ENCODE data around the gene TMEM208. TPM values are rescaled to one million over a fixed set of nuclear protein-coding genes. Genes with fewer than 3 reads are reported as not detected.

TMEM208 gene
- total RNA-seq, 2 experiments from 2014 or later, result 39.6 to 39.7 TPM

DNA sequence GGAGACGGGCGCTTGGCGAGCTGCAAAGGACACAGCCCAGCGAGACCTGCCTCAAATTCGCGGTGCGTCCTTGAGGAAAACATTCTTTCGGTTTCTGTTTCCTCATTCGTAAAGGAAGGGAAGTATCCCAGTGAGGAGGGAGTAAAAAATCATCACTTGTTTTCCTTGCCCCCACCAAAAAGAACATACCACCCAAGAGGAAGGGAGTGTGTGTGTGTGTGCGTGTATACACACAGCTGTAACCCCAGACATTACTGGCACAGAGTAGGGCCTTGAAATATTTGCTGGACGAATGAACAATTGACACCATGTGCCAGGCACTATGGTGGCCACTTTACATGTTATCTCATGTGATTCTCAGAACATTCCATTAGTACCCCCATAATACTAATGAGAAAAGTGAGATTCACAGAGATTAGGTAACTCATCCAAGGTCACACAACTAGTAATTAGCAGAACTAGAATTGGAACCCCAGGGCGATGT, 41.2 kb upstream of the TMEM208 start:
- ChIA-PET POLR2A (interaction anchor here (1.0 to 6.6 kb wide), 7 partner anchors 13 to 174 kb away, joined by 3 to 59 read pairs (median 6); partner anchors contain the start of genes B3GNT9, FBXL8, NOL3 and TRADD), CTCF (interaction anchor here (0.7 to 4.2 kb wide), 19 partner anchors 11 to 242 kb away, joined by 3 to 56 read pairs (median 6); partner anchors contain the start of genes B3GNT9, FBXL8, FHOD1 and TMEM208)
- peaks cover 16% of the 10 kb centered on the region for H3K4me1 Mint-ChIP-seq
- H3K27ac Mint-ChIP-seq, result no peak overlapping the region
- no peak for DNase-seq
- H3K9me3 Mint-ChIP-seq, result no peaks in the 10 kb centered on the region
- H3K36me3 Mint-ChIP-seq (ENCODE audit: low read depth), result no peaks in the 10 kb centered on the region
- peaks cover 8% of the 10 kb centered on the region for H3K27me3 Mint-ChIP-seq
- peak overlapping the region; percentile 78 for H3K4me3 Mint-ChIP-seq

- Mint-ChIP-seq H3K4me1 (peaks cover 21% of the 10 kb centered on the region), H3K27me3 (peaks cover 8% of the 10 kb centered on the region), H3K9me3 (no peaks in the 10 kb centered on the region), H3K4me3 (no peak overlapping the region), H3K36me3 (ENCODE audit: low read depth) (no peaks in the 10 kb centered on the region), H3K27ac (no peak overlapping the region)
- ChIA-PET CTCF (interaction anchor here (1.1 to 2.2 kb wide), 3 partner anchors 11 to 230 kb away, joined by 3 to 8 read pairs (median 8); no protein-coding TSS in a partner anchor), POLR2A (interaction anchor here (1.1 to 6.6 kb wide), 3 partner anchors 26 to 173 kb away, joined by 3 to 59 read pairs (median 3); partner anchors contain the start of genes FBXL8 and TRADD)
- DNase-seq, result no peak
Measured at GRCh38 chr16:67186550-67186950, 40.4 kb upstream of the TMEM208 start.

- POLR2A ChIA-PET, result interaction anchor here (0.8 to 1.5 kb wide), 3 partner anchors 27 to 173 kb away, joined by 3 read pairs; no protein-coding TSS in a partner anchor
- H3K27ac Mint-ChIP-seq, result no peak overlapping the region
- H3K9me3 Mint-ChIP-seq, result no peaks in the 10 kb centered on the region
- peaks cover 25% of the 10 kb centered on the region for H3K4me1 Mint-ChIP-seq
- no peaks in the 10 kb centered on the region for H3K36me3 Mint-ChIP-seq (ENCODE audit: low read depth)
- CTCF ChIA-PET, result interaction anchor here (1.1 kb wide), 1 partner anchor 169 kb away, joined by 3 read pairs; no protein-coding TSS in a partner anchor
- H3K27me3 Mint-ChIP-seq, result peaks cover 8% of the 10 kb centered on the region
- no peak overlapping the region for H3K4me3 Mint-ChIP-seq
- DNase-seq, result no peak
Measured at GRCh38 chr16:67187175-67187890, 39.6 kb upstream of the TMEM208 start.

DNA sequence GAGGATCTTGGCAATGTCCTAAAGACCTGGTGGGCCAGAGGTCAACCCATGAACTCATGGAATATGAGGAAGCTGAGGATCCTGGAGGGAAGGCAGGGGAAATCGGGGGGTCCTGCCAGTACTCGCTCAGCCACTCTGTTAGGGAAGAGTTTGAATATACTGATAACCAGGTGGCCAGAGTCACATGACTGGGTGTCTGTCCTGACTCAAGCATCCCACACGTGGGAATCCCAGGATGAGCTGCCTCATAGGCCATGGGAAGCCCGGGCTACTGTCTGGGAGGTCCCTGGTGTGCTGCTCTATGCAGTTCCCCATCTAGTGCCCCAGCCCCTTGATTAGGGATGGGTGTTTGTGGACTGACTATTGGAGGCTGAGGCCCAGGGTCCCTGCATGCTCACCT, 38.6 kb upstream of the TMEM208 start:
- ChIA-PET POLR2A (interaction anchor here (1.1 kb wide), 1 partner anchor 175 kb away, joined by 3 read pairs; no protein-coding TSS in a partner anchor), CTCF (interaction anchor here (0.7 kb wide), 1 partner anchor 33 kb away, joined by 3 read pairs; no protein-coding TSS in a partner anchor)
- Mint-ChIP-seq H3K27me3 (peaks cover 8% of the 10 kb centered on the region), H3K36me3 (ENCODE audit: low read depth) (peaks cover 6% of the 10 kb centered on the region), H3K27ac (no peak overlapping the region), H3K9me3 (no peaks in the 10 kb centered on the region), H3K4me1 (peaks cover 34% of the 10 kb centered on the region), H3K4me3 (no peak overlapping the region)
- no peak for DNase-seq

GRCh38 chr16:67188798-67189197, 38.1 kb upstream of the TMEM208 start:
- no peaks in the 10 kb centered on the region for H3K9me3 Mint-ChIP-seq
- CTCF ChIA-PET, result interaction anchor here (0.7 kb wide), 2 partner anchors 9 to 34 kb away, joined by 3 read pairs; no protein-coding TSS in a partner anchor
- H3K4me1 Mint-ChIP-seq, result peaks cover 39% of the 10 kb centered on the region
- POLR2A ChIA-PET, result interaction anchor here (1.1 kb wide), 1 partner anchor 175 kb away, joined by 3 read pairs; no protein-coding TSS in a partner anchor
- H3K4me3 Mint-ChIP-seq, result no peak overlapping the region
- peaks cover 11% of the 10 kb centered on the region for H3K36me3 Mint-ChIP-seq (ENCODE audit: low read depth)
- no peak for DNase-seq
- peaks cover 8% of the 10 kb centered on the region for H3K27me3 Mint-ChIP-seq
- H3K27ac Mint-ChIP-seq, result no peak overlapping the region

DNA sequence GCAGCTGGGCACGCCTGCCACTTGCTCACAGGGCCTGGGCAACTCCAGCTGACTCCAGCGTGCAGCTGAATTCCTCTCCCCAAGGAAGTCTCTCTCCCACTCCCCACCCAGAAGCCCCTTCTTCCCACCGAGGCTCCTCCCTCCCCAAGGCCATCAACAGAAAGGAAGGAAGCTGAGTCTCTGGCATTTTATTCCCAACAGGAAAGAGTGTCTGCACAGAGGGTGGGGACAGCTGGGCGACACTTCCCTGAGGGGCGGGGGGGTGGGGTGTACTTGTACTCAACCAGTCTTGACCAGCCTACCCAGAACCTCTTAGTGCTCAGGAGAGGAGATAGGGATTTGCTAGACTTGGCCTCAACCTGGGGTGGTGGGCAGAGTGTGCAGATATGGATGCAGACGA, 36.9 kb upstream of the TMEM208 start, which contains the start of gene EXOC3L1:
EXOC3L1 (minus strand) TSS at position 96 of the 400 bp plus-strand sequence. CDS start 460 bp downstream, outside the sequence.
- no peak for DNase-seq
- POLR2A ChIA-PET, result no interaction called here
- H3K27ac Mint-ChIP-seq, result no peak within 1 kb of the TSS
- CTCF ChIA-PET, result interaction anchor here (1.1 kb wide), 1 partner anchor 172 kb away, joined by 4 read pairs; no protein-coding TSS in a partner anchor
- peaks cover 41% of the 10 kb centered on the region for H3K4me1 Mint-ChIP-seq
- no peak within 1 kb of the TSS for H3K4me3 Mint-ChIP-seq
- H3K9me3 Mint-ChIP-seq, result no peaks in the 10 kb centered on the region
- H3K27me3 Mint-ChIP-seq, result peaks cover 8% of the 10 kb centered on the region
- H3K36me3 Mint-ChIP-seq (ENCODE audit: low read depth), result peaks cover 24% of the 10 kb centered on the region

- H3K4me3 Mint-ChIP-seq, result no peak overlapping the region
- H3K27me3 Mint-ChIP-seq, result peaks cover under 1% of the 10 kb centered on the region
- H3K4me1 Mint-ChIP-seq, result peaks cover 41% of the 10 kb centered on the region
- peaks cover 30% of the 10 kb centered on the region for H3K36me3 Mint-ChIP-seq (ENCODE audit: low read depth)
- no peak for DNase-seq
- H3K9me3 Mint-ChIP-seq, result no peaks in the 10 kb centered on the region
- ChIA-PET CTCF (no interaction called here), POLR2A (no interaction called here)
- H3K27ac Mint-ChIP-seq, result no peak overlapping the region
Measured at GRCh38 chr16:67190448-67191399, 36.2 kb upstream of the TMEM208 start.

DNA sequence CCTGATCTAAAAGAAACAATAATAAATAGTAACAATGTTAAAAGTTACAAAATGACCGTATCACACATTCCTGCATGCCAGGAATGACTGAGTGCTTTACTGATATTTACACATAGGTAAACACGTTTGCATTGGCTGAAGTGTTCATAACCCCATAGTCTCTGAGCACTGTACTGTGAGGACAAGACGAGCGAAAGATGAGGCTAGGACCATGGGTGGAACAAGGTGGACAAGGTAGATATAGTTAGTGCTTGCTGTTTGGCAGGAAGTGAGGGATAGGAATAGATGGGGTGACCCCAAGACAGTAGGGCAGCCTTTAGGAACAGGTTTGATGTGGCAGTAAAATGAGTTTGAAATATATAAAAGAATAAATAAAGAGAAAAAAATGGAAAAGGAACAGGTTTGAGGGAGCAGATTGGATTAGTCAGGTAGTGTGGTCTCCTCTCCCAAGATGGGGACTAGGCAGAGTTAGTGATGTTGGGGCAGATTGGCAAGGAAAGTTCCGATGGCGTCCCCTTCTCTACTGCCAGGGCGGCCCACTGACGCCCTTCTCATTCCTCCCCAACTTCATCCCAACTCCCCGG, 35.4 kb upstream of the TMEM208 start:
- CTCF ChIA-PET, result interaction anchor here (0.9 to 1.6 kb wide), 5 partner anchors 28 to 237 kb away, joined by 3 to 5 read pairs (median 4); no protein-coding TSS in a partner anchor

DNA sequence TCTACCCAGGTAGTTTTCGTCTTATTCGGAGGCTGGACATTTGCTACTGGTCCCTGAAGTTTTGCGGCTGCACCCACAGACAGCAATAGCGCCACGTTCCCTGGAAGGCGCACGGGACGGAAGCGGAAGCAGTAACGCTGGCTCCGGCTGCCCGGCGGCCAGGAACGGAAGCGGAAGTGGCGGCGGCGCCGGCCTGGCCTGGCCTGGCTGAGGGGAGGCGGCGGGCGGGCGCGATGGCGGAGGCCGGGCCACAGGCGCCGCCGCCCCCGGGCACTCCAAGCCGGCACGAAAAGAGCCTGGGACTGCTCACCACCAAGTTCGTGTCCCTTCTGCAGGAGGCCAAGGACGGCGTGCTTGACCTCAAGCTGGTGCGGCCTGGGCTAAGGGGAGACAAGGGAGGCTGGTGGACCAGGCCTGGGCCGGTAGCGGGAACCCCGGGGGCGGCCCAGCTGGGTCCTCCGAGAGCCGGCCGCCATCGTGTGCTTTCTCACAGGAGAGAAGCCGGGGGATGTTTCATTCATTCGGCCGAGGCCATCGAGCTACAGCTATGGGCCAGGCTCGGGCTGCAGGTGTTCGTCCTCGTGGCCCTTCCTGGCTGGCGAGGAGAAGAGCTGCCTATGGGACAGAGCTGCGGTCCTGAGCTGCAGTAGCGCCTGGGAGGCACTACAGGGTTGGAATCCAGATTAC, 34.8 kb upstream of the TMEM208 start, which contains the start of gene E2F4:
E2F4 (plus strand) TSS at position 161 of the 687 bp plus-strand sequence; CDS start at position 234, 73 bp downstream.
- H3K36me3 Mint-ChIP-seq (ENCODE audit: low read depth), result peaks cover 44% of the 10 kb centered on the region
- peak within 1 kb of the TSS; percentile 83 for H3K27ac Mint-ChIP-seq
- no peaks in the 10 kb centered on the region for H3K27me3 Mint-ChIP-seq
- H3K9me3 Mint-ChIP-seq, result no peaks in the 10 kb centered on the region
- ChIA-PET POLR2A (interaction anchor here (0.9 to 3.1 kb wide), 17 partner anchors 10 to 217 kb away, joined by 3 to 18 read pairs (median 5); partner anchors contain the start of genes B3GNT9, FBXL8, PHAF1 and TMEM208), CTCF (interaction anchor here (0.9 to 2.2 kb wide), 14 partner anchors 17 to 245 kb away, joined by 3 to 7 read pairs (median 4); partner anchors contain the start of genes FBXL8, TMEM208 and TRADD)
- peak; percentile 91 for DNase-seq
- H3K4me3 Mint-ChIP-seq, result peak within 1 kb of the TSS; percentile 86
- H3K4me1 Mint-ChIP-seq, result peaks cover 50% of the 10 kb centered on the region

More for the DNA sequence above, 35.4 kb upstream of the TMEM208 start:
- H3K27me3 Mint-ChIP-seq, result no peaks in the 10 kb centered on the region
- POLR2A ChIA-PET, result interaction anchor here (1.2 to 2.2 kb wide), 5 partner anchors 11 to 40 kb away, joined by 3 to 14 read pairs (median 3); partner anchors contain the start of genes B3GNT9 and TMEM208
- peak overlapping the region; percentile 86 for H3K4me3 Mint-ChIP-seq
- H3K27ac Mint-ChIP-seq, result peak overlapping the region; percentile 72
- peaks cover 38% of the 10 kb centered on the region for H3K36me3 Mint-ChIP-seq (ENCODE audit: low read depth)
- DNase-seq, result no peak
- H3K9me3 Mint-ChIP-seq, result no peaks in the 10 kb centered on the region
- peaks cover 46% of the 10 kb centered on the region for H3K4me1 Mint-ChIP-seq

GRCh38 chr16:67192781-67193361, 34.1 kb upstream of the TMEM208 start:
- ChIA-PET POLR2A (interaction anchor here (0.9 to 3.1 kb wide), 18 partner anchors 9 to 218 kb away, joined by 3 to 18 read pairs (median 5); partner anchors contain the start of genes B3GNT9, FBXL8, PHAF1 and TMEM208), CTCF (interaction anchor here (0.9 to 2.2 kb wide), 15 partner anchors 18 to 245 kb away, joined by 3 to 7 read pairs (median 4); partner anchors contain the start of genes FBXL8, TMEM208 and TRADD)
- peaks cover 49% of the 10 kb centered on the region for H3K36me3 Mint-ChIP-seq (ENCODE audit: low read depth)
- peak; percentile 57 for DNase-seq
- no peaks in the 10 kb centered on the region for H3K27me3 Mint-ChIP-seq
- H3K4me3 Mint-ChIP-seq, result peak overlapping the region; percentile 86
- peaks cover 50% of the 10 kb centered on the region for H3K4me1 Mint-ChIP-seq
- H3K9me3 Mint-ChIP-seq, result no peaks in the 10 kb centered on the region
- peak overlapping the region; percentile 83 for H3K27ac Mint-ChIP-seq
